NCI-H748 treated with DMSO at 0.1 percent for 48 hours (cell line): Measurements from ENCODE around the gene DLAT.
"Not testable (repeated sequence)": the region's sequence is repeated elsewhere in the genome, so short reads cannot be mapped to it uniquely, and the experiment has no call there.

Experiments used
- DNase-seq: peaks from one replicate; lab custom pipeline; 2025; lab: John Stamatoyannopoulos, UW

DLAT gene

DNA sequence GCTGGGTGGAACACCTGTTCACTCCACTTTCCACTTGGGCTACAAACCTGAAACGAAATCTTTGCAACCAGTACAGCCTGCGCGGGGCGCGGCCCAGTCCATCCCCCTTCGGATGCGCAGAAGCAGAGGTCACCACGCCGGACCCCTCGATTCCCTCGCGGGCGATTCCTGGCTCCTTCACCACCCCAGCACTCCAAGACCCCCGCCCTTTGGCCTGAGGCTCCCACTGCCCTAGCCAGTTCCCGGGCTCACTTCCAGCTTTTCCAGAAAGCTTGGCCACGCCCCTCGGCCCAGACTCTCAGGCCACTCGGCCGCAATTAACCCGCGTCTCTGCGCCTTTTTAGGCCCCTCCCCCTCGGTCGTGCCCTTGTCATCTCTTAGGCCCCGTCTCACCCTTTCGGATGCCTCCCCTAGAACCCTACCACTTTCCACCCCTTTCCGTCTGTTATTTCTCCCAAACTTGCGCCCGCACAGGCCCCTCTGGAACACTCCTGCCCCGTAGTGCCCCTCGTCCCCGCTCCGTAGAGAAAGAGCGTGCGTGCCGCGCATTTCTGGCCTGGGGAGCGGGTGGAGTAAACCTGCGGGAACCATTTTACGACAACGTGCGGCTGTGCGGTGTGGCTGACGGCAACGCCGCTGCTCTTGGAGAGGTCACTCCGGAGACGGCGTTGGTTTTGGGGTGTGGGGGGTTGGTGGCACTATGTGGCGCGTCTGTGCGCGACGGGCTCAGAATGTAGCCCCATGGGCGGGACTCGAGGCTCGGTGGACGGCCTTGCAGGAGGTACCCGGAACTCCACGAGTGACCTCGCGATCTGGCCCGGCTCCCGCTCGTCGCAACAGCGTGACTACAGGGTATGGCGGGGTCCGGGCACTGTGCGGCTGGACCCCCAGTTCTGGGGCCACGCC lies at the start of gene DLAT:
Gene DLAT (plus strand): TSS at position 636 of the 906 bp plus-strand sequence. CDS start 65 bp downstream, at position 701.
- DNase-seq: peak; percentile 24

DNA sequence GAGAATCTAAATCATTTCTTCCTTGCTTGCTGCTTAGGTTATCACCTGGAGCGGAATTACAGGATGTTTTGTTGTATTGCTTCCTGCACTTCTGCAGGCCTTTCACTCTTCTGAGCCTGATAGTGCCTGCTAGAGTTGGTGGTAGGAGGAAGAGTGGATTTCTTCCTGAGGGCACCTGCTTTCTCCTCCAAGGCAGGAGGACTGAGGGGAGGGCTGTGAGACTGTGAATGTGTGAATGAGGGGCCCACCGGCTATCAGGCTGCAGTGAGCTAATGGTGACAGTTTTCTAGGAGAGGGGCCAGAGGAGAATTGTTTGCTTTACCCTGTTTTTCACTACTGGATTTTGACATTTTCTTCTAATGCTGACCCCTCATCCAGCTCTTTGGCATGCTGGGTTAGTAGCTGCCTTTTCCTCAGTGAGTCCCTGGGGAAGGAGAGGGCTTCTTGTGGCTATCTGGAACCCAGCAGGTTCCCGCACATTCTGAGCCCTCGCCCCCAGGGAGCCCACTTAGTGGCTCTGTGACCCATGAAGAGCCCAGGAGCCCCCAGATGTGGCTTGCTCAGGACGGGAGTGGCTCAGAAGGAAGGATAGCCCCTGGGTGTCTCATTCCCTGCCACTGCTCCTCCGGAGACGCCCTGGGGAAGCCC lies 49.0 kb upstream of the DLAT start:
- no peak for DNase-seq

DNA sequence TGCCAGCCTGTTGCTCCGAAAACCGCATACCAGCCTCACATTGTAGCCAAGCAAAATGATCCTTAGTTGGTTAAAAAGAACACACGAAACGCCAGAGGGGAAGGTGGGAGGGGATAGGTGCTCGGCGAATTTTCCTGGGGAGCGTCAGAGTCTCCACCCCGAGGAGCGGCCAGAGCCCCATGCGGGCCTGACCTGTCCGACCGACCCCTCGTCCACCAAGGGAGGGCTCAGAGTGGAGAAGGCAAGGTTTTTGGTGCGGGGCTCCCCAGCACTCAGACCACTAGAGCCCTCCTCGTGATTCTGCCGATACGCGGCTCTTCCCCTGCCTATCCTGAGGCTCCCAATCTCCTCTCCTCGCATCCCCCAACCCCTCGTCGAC lies 48.5 kb upstream of the DLAT start:
- no peak for DNase-seq

DNA sequence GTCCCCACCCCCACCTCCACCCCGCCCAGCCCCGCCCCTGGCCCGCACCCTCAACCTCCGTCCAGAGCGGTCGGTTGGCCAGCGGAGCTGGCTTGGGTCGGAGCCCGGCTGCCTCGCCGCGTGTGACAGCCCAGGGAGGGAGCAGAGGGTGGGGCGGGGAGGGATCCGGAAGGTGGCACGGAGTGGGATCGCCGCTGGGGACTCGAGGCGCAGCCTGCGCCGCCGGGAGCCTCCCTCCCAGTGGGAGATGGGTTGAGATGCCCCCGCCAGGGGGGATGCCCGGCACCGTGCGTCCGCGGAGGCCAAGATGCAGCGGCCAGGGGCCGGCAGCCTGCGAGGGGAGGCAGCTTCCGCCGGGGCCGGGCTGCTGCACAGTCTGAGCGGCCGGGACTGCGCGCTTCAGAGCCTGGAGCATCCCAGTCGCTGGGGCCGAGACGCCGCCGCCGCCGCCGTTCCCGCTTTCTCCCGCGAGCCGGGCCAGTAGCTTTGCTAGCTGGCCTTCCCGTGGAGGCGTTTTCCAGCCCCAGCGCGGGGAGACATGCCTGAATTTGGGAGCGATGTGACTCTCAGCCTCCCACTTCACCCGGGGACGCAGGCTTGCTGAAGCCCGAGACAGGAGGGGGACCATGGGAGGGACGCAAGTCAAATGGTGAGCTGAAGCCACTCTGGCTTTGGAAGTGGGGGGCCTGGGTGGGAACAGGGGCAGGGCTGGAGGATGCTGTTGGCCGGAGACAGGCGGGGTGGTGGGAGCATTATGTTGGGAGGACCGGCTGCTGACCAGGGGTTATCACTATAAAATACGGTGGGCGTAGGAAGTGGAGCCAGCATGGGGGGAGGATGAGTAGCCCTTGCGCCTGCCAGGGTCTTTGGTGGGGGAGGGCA lies 47.8 kb upstream of the DLAT start:
- DNase-seq: no peak

DNA sequence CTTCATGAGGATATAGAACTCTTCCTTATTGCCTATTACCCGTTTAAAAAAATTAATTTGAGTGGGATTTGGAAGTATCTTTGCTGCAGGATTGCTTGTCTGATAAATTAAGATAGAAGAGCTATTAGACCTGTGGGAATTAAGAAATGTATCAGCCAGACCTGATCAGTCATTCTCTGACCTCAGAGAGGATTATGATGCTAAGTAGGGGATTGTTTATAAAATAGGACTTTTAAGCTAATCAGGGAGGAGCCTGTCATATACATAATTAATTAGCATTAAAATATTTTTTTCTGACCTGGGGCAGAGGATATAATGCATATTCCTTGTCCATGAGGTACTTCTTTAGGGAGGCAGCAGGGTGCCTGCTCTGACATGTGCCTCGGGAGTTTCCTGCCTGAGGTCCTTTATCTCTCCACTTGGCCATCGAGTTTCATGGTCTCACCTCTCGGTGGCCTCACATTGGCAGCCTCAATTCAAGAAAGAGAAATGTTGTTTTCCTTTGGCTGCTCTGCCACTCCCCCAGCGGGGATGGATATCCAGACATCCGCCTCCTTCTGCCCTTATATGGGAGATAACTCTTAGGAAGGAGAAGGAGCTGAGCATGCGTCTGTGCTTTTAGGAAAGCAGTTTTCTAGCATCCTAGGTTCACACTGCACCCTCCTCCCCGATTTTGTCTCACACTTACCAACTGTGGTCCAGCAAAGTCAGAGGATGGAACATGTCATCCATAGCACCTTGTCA lies 47.0 kb upstream of the DLAT start:
- peak; percentile 28 for DNase-seq

DNA sequence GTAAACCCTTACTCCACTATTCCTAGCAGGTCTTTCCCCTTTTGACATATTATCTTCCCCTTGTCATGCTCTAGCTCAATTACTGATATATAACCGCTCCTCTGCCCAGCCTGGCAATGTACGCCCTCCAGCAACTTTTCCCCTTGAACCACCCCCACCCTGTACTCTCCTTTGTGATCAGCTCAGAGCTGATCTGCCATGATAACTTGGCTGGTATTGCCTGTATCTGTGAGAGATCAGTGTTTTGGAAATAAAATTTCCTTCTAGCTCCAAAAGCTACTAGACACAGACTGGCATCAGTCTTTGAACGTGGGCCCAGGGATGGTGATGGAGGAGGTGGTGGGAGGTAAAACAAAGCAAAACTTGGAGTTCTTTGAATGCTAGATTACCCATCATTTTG lies 45.1 kb upstream of the DLAT start:
- DNase-seq: no peak

DNA sequence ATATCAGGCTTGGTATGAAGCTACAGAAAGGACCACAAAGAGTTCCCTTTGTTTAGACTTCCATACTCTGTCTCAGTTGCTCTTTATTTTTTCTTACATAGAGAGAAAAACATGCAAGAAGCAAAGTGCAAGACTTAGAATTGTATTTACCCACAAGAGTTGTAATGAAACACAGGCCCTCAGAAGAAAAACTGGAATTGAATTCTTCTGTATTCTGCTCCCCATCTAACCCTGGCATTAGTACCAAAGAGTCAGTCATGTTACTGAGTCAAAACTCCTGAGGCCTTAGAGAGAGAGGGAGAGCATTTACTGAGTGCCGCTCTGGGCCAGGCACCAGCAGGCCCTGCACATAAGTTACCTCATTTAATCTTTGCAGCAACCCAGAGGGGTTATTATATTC lies 43.9 kb upstream of the DLAT start:
- no peak for DNase-seq

DNA sequence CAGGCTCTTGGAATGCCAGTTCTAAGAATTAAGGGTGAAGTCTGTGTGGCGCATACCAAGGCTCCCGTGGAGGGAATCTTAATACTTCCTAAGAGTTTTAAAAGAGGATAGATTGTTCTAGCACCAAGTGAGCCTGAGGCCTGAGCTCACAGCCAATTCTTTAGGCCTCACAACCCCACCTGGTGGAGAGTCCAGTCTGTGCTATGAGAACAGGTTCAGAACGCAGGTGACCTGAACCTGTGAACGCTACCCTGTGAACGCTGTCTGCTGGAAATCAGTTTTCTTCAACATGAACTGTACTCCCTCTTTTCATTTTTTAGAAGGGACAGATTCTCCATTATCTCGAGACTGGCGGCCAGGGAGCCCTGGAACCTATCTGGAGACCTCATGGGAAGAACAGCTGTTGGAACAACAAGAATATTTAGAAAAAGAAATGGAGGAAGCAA lies 43.2 kb upstream of the DLAT start:
- no peak for DNase-seq

DNA sequence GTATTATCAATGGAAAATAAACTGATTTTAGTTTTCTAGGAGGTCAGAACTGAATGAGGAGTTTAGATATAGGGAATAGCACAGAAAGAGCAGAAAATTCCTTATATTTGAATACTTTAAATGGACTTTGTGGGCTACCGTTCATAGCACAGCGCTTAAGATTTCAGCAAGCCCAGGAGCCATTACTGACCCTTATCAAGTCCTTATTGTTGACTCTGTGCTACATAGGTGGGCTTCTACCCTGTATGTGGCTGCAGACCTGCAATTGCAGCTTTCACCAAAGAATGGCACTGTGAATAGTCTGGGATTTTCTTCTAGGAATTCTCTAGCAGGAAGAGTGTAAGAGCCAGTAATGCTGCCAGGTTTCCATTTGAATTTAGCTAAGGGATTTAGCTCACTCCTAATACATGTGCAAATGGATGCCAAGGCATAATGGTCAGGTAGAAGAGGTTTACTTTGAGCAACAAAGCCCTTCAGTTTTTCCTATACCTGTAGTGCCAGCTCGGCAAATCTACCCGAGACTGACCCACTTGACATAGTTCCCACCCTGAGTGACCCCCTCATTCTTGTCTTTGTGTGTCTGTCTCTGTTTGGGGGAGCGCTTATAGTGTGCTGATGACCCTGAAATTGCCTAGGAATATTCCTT lies 42.5 kb upstream of the DLAT start:
- no peak for DNase-seq

DNA sequence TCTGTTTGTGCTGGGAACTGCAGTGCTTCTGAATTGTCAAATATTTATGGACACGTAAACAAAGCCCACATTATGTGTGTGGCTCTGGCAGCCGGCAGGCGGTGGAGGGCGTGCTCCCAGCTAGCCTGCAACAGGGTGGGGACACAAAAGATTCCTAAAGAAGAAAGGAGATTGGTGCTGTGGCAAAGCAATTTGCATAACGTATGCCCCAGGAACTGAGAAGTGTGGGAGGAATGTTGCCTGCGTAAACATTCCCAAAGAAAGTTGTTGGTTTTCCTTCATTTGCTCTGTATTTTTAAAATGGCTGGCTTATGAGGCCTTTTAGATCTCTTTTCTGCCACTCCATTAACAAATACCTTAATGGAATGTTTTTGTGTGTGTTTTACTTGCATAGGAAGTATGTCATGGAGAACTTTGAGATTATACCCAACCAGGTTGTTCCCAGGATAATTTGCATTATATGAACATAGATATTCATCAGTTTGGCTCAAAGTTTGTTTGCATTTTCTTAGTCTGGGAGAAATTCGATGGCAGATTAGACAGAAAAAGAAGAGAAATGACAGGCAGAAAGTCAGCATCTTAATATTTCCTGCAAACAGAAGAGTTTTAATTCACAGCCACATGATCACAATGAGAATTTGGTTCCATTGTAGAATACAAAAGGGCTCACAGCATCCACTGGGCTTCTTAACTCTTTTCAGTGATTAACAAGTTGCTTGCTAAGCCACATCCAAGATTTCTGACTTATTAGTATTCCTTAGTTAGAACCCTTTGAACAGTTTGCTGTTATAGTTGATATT lies 41.8 kb upstream of the DLAT start:
- DNase-seq: peak; percentile 8

DNA sequence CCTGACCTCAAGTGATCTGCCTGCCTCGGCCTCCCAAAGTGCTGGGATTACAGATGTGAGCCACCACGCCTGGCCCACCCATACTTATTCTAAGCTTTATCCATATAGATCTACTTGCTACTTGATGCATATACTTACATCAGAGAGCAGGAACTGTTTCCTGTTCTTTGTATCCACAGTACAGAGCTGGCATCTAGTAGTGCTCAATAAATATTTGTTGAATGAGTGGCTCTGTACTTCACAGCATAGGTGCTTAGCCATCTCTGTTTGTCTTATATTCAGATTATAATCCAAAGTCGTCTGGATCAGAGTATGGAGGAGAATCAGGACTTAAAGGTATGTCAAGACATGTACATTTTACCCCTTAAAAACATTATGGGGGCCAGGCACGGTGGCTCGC lies 38.6 kb upstream of the DLAT start:
- DNase-seq: no peak

DNA sequence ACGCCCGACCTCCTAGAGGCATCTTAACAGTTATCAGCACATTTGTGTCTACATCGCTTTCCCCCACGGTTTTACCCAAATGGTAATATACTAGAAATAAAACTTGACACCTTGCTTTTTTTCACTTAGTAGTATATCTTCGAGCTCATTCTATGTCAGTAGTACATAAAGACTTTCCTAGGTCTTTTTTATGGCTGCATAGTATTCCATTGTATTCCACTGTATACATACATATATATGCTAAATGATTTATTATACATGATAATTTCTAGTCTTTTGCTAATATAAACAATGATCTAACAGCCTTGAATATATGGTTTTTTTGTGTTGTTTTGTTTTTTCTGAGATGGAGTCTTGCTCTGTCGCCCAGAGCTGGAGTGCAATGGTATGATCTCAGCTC lies 34.8 kb upstream of the DLAT start:
- DNase-seq: no peak

DNA sequence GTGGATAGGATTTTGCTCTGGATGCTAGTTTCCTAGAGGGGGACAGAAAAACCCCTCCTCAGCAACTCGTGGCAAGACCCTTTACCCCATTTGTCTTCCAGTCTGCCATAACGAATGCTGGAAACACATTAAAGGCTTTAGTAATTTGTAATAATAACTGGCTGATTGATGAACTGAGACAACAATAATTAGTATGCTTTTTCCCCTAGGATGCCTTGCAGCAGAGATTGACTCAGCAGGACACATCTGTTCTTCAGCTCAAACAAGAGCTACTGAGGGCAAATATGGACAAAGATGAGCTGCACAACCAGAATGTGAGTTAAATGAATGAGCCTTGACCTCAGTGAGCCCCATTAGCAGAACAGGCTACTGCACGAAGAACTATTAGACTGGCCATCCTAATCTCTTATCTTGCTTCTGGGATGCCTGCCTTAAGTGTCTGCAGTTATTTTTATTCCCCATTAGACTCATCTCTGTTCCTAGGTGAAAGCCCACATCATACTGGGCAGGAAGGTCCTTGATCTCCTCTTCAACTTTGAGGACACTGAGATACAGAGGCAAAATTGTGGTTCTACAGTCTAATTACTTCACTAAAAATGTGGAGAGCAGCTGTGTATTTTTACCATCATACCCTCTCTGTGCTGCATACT lies 32.9 kb upstream of the DLAT start:
- no peak for DNase-seq

DNA sequence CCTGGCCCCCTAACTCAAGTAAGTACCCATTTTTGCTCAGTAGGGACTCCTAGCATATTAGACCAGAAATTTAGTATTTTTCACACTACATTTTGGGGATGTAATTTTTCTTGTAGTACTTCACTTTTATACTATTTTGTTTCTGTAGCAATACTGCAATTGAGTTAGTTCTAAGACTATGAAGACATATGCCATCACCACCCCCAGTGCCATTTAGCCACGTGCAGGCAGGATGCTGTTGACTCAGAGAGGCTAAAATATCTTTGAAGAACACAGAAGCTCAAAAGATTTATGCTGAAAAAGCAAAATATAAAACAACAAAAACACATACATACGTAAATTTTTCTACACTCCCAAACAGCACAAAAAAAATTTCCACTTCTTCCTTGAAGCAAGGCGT lies 29.1 kb upstream of the DLAT start:
- no peak for DNase-seq

DNA sequence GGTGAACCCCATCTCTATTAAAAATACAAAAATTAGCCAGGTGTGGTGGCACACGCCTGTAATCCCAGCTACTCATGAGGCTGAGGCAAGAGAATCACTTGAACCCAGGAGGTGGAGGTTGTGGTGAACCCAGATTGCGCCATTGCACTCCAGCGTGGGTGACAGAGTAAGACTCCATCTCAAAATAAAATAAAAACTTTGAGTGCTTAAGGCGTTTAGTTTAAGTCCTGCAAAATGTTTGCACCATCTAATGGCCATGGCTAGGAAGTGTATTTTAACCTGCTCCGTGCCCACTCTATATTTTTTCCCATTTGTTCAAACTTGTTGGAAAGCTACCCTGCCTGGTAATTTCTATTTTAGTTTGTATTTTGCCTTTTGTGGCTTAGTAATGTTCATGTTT lies 28.5 kb upstream of the DLAT start:
- not testable (repeated sequence) for DNase-seq

DNA sequence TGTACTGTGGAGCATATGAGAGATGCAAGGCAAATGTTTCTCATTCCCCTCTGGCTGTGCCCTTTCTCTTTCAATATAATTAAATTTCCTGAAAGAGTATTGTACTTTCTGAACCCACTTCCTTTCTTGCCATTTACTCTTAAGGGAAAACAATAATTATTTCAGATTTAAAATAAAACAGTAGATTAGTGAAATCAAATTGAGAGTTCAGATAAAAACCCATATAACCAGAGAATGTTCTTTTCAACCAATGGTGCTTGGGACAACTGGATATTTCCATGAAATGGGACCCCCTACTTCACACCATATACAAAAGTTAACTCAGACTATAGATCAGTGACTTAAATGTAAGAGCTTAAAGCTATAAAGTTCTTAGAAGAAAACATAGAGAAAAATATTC lies 26.1 kb upstream of the DLAT start:
- no peak for DNase-seq

DNA sequence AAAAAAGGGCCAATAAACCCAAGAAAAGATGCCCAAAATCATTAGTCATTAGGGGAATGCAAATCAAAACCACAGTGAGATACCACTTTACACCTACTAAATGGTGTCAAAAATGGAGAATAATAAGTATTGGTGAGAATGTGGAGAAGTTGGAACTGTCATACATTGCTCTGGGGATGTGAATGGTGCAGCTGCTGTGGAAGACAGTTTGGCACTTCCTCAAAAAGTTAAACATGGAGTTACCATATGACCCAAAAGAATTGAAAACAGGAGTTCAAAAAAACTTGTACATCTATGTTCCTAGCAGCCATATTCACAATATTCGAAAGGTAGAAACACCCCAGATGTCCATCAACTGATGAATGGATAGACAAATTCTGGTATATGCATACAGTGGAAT lies 24.5 kb upstream of the DLAT start:
- DNase-seq: no peak

DNA sequence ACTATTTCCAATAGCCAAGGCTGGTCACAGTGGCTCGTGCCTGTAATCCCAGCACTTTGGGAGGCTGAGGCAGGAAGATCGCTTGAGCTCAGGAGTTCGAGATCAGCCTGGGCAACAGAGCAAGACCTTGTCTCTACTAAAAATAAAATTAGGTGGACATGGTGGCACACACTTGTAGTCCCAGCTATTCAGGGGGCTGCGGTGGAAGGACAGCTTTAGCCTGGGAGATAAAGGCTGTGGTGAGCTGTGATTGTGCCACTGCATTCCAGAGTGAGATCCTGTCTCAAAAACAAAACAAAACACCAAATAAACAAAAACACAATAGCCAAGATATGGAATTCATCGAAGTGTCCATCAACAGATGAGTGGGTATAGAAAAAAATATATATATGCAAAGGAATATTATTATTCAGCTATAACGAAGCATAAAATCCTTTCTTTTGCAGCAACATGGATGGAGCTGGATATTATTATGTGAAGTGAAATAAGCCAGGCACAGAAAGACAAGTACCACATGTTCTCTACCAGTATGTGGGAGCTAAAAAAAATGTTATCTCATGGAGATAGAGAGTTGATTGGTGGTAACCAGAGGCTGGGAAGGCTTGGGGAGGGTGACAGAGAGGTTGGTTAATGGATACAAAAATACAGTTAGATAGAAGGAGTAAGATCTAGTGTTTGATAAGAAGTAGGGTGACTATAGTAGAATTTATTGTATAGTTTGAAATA lies 22.6 kb upstream of the DLAT start:
- DNase-seq: no peak

DNA sequence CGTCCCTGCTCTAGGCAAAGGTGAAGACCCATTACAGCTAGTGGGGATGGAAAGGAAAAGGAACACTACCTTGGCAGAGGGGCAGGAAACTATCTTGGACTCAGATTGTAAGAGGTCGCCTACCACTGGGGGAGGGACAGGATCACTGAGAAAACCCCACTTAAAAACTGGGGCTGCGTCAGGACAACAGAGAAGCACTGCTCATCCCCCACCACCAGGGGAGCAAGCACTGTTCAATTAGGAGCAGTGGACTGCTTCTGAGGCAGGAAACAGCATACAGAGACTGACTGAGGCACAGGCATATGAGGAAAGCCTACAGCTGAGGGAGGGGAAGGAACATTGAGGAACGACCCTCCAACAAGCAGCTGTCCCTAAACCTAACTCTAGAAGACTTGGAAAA lies 20.8 kb upstream of the DLAT start:
- DNase-seq: no peak
